OCI-LY3 (cell line): ENCODE data around the gene PCDHB12.

Source experiments
- EZH2phosphoT487 ChIP-seq: fragments of 200-600 bp; shearing (Covaris generic); IDR thresholded peaks from 2 replicates; pipeline ENCODE4 v1.6.1; 2018; ENCODE audit warnings: antibody characterized with exemption, mixed run types, low read depth
- TF ChIP-seq, protein P1 (sequence below): fragments of 200-600, 300-600 bp; sonication (generic); IDR thresholded peaks from 2 replicates; pipeline ENCODE4 v1.5.1; 2014; ENCODE audit warnings: antibody characterized with exemption, low read length, low read depth

DNA sequence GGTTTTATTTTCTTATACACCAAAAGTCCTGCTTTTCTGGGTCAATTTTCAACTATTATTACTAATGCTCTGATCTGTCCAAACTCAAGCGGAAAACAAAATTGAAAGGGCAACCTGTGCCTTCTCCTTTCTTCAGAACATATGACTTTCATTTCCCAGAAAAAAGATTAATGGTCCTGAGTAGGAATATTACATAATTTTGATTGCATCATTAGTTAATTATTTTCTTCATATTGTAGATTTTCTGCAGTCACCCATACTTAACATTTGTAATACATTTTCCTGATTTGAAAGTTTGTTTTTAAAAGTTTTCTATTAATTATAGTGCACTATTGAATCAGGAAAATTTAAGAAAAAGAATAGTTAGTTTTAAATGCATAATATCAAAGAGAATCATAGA lies 32.6 kb upstream of the PCDHB12 start:
- TF ChIP-seq, protein P1, sequence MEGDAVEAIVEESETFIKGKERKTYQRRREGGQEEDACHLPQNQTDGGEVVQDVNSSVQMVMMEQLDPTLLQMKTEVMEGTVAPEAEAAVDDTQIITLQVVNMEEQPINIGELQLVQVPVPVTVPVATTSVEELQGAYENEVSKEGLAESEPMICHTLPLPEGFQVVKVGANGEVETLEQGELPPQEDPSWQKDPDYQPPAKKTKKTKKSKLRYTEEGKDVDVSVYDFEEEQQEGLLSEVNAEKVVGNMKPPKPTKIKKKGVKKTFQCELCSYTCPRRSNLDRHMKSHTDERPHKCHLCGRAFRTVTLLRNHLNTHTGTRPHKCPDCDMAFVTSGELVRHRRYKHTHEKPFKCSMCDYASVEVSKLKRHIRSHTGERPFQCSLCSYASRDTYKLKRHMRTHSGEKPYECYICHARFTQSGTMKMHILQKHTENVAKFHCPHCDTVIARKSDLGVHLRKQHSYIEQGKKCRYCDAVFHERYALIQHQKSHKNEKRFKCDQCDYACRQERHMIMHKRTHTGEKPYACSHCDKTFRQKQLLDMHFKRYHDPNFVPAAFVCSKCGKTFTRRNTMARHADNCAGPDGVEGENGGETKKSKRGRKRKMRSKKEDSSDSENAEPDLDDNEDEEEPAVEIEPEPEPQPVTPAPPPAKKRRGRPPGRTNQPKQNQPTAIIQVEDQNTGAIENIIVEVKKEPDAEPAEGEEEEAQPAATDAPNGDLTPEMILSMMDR, result no peak
- TF ChIP-seq EZH2phosphoT487, result no peak
